ENCODE data around the gene SVIL.

- no peak for TF ChIP-seq POLR2A (IDR thresholded peaks at IDR 0.05; ENCODE audit: low read length)
- no peak for TF ChIP-seq GATA1 (IDR thresholded peaks at IDR 0.05; ENCODE audit: low read depth, low read length)
These were observed 81.1 kb downstream of the SVIL start for GRCh38 chr10:29553544-29554250.

Measured in erythroblast (primary cell).